ENCODE results near the gene CDC40. TPM values are rescaled to one million over a fixed set of nuclear protein-coding genes. Genes with fewer than 3 reads are reported as not detected.

CDC40 gene
- total RNA-seq, 1 experiment from 2014 or later, result 37.0 TPM

Other genes with a start within 250 kb of the CDC40 start
- not detected for gene GPR6, start 202.1 kb upstream of the CDC40 start, total RNA-seq (2021; ENCODE audit: unreplicated experiment)
- gene WASF1, start 757 bp upstream of the CDC40 start, total RNA-seq (2021; ENCODE audit: unreplicated experiment), result 63.9 TPM
- not detected for gene METTL24, start 177.9 kb downstream of the CDC40 start, total RNA-seq (2021; ENCODE audit: unreplicated experiment)
- gene DDO, start 235.1 kb downstream of the CDC40 start, total RNA-seq (2021; ENCODE audit: unreplicated experiment), result 0.39 TPM